HG02870 (cell line): ENCODE data around the gene SGTA.
"Not testable (repeated sequence)": the region's sequence is repeated elsewhere in the genome, so short reads cannot be mapped to it uniquely, and the experiment has no call there.

Experiments used
- ATAC-seq: cut with Tn5 transposase; IDR thresholded peaks from one replicate; pipeline ENCODE4 v1.9.1; 2021; ENCODE audit warnings: mild to moderate bottlenecking, moderate library complexity; ENCODE audit not compliant: unreplicated experiment

Gene SGTA

GRCh38 chr19:2716722-2717637, 66.1 kb downstream of the SGTA start:
- no peak for ATAC-seq

DNA sequence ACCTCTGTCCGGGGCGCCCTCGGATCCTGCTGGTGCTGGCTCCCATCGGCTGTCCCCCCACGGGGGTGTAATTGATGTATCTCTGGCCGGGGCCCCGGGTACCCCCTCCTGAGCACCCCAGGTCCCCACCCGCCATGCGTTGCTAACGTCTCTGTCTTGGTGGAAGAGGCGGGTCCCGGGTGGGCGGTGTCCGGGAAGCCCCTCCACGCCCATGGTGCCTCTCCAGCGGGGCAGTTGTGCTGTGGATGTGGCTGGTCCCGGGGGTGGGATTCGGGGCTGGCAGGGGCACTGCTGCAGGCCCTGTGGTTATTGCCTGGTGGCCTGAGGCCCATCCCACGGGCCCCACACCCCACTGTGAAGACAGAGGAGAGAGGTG, 66.8 kb downstream of the SGTA start:
- ATAC-seq = no peak

- ATAC-seq = no peak
Measured at GRCh38 chr19:2715470-2716274, 67.4 kb downstream of the SGTA start.

GRCh38 chr19:2714531-2715269, 68.4 kb downstream of the SGTA start:
- no peak for ATAC-seq

- ATAC-seq = not testable (repeated sequence)
Measured at GRCh38 chr19:2714102-2714501, 69.0 kb downstream of the SGTA start.

DNA sequence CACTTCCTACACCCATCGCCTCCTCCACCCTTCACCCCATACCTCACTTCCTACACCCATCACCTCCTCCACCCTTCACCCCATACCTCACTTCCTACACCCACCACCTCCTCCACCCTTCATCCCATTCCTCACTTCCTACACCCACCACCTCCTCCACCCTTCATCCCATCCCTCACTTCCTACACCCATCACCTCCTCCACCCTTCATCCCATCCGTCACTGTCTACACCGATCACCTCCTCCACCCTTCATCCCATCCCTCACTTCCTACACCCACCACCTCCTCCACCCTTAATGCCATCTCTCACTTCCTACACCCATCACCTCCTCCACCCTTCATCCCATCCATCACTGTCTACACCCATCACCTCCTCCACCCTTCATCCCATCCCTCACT, 69.9 kb downstream of the SGTA start:
- not testable (repeated sequence) for ATAC-seq

DNA sequence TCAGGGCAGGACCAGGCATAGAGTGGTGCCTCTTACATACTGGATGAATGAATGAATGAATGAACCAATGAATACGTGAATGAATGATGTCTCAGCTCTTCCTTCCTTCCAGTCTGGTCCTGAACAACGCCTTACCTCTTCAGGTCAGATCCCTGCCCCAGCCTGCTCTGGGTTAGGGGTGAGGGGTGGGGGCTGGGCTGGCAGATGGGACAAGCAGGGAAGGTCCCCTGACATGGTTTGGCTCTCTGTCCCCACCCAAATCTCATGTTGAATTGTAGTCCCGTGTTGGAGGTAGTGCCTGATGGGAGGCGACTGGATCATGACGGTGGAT, 71.2 kb downstream of the SGTA start:
- no peak for ATAC-seq

GRCh38 chr19:2711172-2711874, 71.8 kb downstream of the SGTA start:
- ATAC-seq = no peak

DNA sequence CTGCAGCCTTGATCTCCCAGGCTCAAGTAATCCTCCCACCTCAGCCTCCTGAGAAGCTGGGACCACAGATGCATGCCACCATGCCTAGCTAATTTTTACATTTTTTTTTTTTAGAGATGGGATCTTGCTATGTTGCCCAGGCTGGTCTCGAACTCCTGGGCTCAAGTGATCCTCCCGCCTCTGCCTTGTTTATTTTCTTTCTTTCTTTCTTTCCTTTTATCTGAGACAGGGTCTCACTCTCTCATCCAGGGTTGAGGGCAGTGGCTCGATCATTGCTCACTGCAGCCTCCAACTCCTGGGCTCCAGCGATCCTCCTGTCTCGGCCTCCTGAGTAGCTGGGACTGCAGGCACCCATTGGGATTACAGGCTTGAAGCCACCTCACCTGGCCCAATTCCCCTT, 76.8 kb downstream of the SGTA start:
- no peak for ATAC-seq
